HAP-1 (cell line): ENCODE data around the gene EFNA3.
"Not testable (repeated sequence)": the region's sequence is repeated elsewhere in the genome, so short reads cannot be mapped to it uniquely, and the experiment has no call there.

ENCODE experiments used
- DNase-seq, 2 experiments: peaks; one replicate each; pipeline ENCODE4 v3.0.0-alpha.2; 2016 to 2020; ENCODE audit warnings: low spot score in 2 of 2
- H3K27me3 ChIP-seq: fragments of 250-450 bp; sonication (Bioruptor Pico); 2 replicates; pipeline ENCODE4 v1.5.1; 2020; ENCODE audit warnings: low read depth, mild to moderate bottlenecking, moderate library complexity
- H3K36me3 ChIP-seq: fragments of 250-450 bp; sonication (Bioruptor Pico); replicated peaks from 2 replicates; pipeline ENCODE4 v1.5.1; 2020; ENCODE audit warnings: mild to moderate bottlenecking
- H3K4me1 ChIP-seq: fragments of 250-450 bp; sonication (Bioruptor Pico); 2 replicates; pipeline ENCODE4 v1.5.1; 2020; ENCODE audit warnings: mild to moderate bottlenecking
- H3K4me3 ChIP-seq: fragments of 250-450 bp; sonication (Bioruptor Pico); 2 replicates; pipeline ENCODE4 v1.5.1; 2020; ENCODE audit warnings: mild to moderate bottlenecking, moderate library complexity
- H3K9me3 ChIP-seq: fragments of 250-450 bp; sonication (Bioruptor Pico); 2 replicates; pipeline ENCODE4 v1.5.1; 2020; ENCODE audit warnings: mild to moderate bottlenecking, moderate library complexity
- in situ Hi-C: fragments of 300-500 bp; cut with MboI; formaldehyde crosslinking; loops from 3 replicates; pipeline ENCODE4 v1.14.3; 2020; ENCODE audit warnings: low sequenced_read_pairs, inconsistent platforms, mixed read lengths

EFNA3 gene

DNA sequence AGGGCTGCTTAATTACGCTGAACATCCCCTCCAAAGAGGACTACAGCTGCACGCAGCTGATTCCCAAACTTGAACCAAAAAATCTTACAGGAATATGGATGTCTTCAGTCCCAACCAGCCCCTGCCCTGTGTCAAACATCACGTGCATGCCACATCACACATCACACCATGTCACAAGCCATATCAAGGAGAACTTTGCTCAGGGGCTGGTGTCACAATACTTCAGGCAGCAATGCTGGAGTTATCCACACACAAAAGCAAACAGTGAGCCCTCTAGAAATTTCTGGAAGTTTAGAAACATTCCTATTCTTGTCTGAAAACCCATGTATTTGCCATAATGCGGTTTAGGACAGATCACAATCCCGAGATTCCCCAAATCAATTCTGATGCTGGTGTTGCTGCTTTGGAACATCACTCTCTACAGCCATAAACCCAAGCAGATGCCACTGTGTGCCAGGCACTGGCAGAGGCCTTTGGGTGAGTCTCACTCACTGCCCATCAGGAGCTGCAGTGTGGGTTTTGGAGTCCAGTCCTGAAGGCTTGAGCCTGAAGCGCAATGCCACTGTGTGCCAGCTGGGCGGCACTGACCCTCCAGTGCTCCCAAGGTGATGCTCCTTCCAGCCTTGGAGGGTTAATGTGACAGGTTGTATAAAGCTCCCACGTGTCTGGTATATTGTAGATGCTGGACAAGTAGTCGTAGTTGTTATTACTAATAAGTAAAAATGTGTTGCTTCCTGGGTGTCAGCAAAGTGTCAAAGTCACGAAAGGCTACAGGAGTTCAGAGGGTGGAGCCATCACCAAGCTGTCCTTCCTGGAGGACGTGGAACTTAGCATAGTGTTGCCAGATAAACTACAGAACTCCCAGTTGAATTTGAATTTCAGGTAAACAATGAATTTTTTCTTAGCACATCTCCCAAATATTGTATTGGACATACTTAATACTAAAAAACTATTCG is 28.9 kb downstream of the EFNA3 start:
- Histone ChIP-seq H3K4me3 (no peak overlapping the region), H3K36me3 (no peaks in the 10 kb centered on the region), H3K4me1 (no peaks in the 10 kb centered on the region), H3K9me3 (no peaks in the 10 kb centered on the region), H3K27me3 (no peaks in the 10 kb centered on the region)
- no peak for DNase-seq
- in situ Hi-C loops = no loop called here

DNA sequence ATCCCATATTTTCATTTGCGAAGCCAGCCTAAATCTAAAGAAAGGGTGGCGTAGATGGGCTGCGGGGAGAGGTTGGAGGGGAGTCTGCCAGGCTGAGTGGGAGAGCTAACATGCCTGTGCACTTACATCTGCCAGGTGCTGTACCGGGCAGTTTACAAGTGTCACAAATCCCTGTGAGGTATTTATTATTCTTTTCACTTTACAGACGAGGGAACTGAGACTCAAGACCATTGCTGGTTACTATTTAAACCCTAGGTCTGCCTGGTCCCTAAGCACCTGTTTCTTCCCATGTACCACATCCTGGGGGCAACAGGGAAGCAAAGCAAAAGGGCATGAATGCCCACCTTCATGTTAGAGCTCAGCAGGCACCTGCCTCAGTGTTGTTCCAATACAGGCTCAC is 29.7 kb downstream of the EFNA3 start:
- H3K9me3 ChIP-seq = no peaks in the 10 kb centered on the region
- no peak for DNase-seq
- in situ Hi-C loops = no loop called here

DNA sequence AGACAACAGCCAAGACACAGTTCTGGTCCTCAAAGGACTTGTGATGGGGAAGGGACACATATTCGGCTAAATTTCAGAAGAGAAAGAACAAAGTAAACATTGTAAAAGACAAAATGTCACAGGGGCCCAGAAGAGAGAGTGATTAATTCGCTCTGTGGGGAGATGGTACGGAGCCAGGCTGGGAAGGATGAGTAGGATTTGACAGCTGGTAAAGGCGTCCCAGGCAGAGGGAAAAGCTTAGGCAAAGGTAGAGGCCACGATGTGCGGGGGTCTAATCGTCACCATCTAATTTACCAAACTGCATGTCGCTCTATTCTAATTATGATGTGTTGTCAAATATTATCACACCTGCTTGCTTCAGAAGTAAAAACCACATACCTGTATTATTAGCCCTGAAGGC is 31.7 kb downstream of the EFNA3 start:
- in situ Hi-C loops = no loop called here
- Histone ChIP-seq H3K9me3 (no peaks in the 10 kb centered on the region), H3K4me3 (no peak overlapping the region), H3K27me3 (no peaks in the 10 kb centered on the region), H3K36me3 (no peaks in the 10 kb centered on the region), H3K4me1 (no peaks in the 10 kb centered on the region)
- DNase-seq = no peak

More for the DNA sequence above, 29.7 kb downstream of the EFNA3 start:
- no peaks in the 10 kb centered on the region for H3K27me3 ChIP-seq
- no peaks in the 10 kb centered on the region for H3K36me3 ChIP-seq
- H3K4me1 ChIP-seq = no peaks in the 10 kb centered on the region
- no peak overlapping the region for H3K4me3 ChIP-seq

DNA sequence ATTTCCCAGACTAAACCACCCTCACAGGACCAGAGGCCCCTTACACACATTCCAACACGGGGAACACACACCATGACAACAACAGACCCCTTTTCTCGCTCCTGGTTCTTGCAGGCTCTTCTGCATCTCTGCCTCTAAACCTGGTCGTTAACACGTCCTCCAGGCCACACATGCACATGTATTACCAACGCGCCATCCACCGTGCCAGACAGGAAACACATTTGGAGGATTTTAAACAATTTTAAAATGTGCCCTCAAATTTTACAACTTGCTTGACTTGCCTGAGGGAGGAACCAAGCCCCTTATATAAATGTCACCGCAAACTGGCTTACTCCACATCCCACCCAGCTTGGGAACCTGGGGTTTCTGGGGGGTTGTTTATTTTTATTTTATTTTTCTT is 32.2 kb downstream of the EFNA3 start:
- Histone ChIP-seq H3K4me3 (no peak overlapping the region), H3K36me3 (no peaks in the 10 kb centered on the region), H3K27me3 (no peaks in the 10 kb centered on the region), H3K9me3 (no peaks in the 10 kb centered on the region), H3K4me1 (no peaks in the 10 kb centered on the region)
- no peak for DNase-seq
- in situ Hi-C loops = no loop called here

DNA sequence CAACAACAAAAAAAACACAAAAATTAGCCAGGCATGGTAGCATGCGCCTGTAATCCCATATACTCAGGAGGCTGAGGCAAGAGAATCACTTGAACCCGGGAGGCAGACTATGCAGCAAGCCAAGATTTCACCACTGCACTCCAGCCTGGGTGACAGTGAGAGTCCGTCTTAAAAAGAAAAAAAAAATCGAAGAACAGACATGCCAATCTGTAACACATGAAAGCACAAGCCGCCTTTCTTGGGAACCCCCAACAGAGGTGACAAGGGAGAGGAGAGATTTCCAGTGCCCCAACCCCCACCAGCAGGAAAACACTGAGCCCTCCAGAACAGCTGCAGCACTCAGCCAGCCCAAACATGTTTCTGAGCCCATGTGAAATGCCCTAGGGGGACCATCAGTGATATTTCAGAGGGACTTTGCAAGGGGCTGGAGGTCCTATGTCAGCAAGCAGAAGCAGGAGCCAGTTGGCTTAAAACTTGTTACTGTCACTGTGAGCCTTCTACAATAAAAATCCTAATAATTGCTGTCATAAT is 34.9 kb downstream of the EFNA3 start:
- H3K4me3 ChIP-seq = no peak overlapping the region
- in situ Hi-C loops = no loop called here

DNA sequence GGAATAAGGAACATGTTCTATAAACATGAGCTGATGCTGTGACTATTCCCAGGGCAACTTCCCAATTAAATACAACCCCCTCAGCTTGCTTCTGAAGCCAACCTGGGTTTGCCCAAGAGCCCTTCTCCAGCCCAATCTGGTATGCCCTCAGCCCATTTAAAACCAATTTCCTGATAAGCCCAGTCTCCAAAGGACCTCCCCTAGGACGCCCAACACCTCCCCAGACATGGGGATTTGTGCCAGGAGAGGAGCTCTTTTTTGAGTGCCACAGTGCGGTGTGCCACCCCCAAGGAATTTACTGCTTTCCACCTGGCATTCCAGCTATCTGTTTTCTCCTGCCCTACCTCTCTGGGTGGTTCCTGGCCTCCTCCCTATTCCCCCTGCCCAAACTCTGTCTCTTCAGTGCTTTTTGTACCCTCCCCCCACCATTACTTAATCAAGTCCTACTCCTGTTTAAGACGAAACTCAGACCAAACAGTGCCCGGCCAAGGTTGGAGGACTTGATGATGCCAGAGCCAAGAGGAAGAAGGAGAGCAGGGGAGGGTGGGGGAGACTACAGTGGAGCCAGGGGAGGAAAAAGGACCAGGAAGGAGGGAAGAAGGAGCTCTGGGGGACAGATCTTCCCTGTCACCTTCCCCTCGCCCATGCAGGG is 37.6 kb downstream of the EFNA3 start:
- no peak for DNase-seq
- Histone ChIP-seq H3K36me3 (no peaks in the 10 kb centered on the region), H3K9me3 (no peaks in the 10 kb centered on the region), H3K27me3 (no peaks in the 10 kb centered on the region; the same call in 1 of the 2 replicates), H3K4me1 (no peaks in the 10 kb centered on the region), H3K4me3 (no peak overlapping the region)
- in situ Hi-C loops = no loop called here

More for the DNA sequence above, 34.9 kb downstream of the EFNA3 start:
- Histone ChIP-seq H3K27me3 (no peaks in the 10 kb centered on the region), H3K4me1 (no peaks in the 10 kb centered on the region), H3K36me3 (no peaks in the 10 kb centered on the region), H3K9me3 (no peaks in the 10 kb centered on the region)
- DNase-seq = no peak

DNA sequence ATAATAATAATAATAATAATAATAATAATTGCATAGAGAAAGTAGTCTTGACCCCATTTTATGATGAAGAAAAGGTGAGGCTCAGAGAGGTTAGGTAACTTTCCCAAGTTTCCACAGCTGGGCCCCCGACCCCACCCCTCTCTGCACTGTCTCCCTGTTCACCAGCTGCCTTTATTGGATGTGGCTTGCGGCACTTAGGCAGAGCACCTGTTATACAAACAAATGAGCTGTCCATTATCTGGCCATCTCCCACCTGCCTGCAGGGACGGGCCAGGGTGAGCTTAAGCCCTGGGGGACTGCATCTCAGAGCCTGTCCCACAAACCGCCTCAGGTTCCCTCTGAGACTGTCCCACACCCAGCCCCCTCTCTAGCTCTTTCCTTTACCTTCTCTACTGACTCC is 39.0 kb downstream of the EFNA3 start:
- no peaks in the 10 kb centered on the region for H3K9me3 ChIP-seq
- no peaks in the 10 kb centered on the region for H3K4me1 ChIP-seq
- no peaks in the 10 kb centered on the region; the same call in 1 of the 2 replicates for H3K27me3 ChIP-seq
- no peaks in the 10 kb centered on the region for H3K36me3 ChIP-seq
- in situ Hi-C loops = no loop called here
- no peak overlapping the region for H3K4me3 ChIP-seq
- DNase-seq = no peak

DNA sequence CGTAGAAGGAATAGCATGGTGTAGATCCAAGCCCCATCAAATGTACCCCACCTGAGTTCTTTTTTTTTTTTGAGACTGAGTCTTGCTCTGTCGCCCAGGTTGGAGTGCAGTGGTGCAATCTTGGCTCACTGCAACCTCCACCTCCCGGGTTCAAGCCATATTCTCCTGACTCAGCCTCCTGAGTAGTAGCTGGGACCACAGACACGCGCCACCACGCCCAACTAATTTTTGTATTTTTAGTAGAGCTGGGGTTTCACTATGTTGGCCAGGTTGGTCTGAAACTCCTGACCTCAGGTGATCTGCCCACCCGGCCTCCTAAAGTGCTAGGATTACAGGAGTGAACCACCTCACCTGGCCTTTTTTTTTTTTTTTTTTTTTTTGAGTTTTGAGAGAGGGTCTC is 39.5 kb downstream of the EFNA3 start:
- H3K9me3 ChIP-seq, H3K27me3 ChIP-seq, H3K4me3 ChIP-seq, in situ Hi-C loops, H3K4me1 ChIP-seq, DNase-seq, H3K36me3 ChIP-seq: not testable (repeated sequence)

DNA sequence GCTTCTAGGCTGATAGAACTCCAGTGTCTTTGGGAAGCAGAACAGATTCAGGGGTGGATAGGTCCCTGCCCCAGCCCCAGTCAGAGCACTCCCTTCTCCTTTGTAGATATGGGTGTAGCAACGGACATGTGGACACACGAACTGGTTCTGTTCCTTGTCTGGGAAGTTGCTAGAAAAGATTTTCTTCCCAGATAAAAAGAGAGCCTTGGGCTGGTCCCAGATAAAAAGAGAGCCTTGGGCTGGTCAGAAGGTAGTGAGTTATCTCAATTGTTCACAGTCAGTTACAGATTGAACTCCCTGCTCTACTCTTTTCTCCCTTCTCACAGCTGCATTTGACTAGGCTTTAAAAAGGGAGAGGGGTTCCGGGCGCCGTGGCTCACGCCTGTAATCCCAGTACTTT is 41.6 kb downstream of the EFNA3 start:
- in situ Hi-C loops = no loop called here
- peaks cover 2% of the 10 kb centered on the region; the same call in 1 of the 2 replicates for H3K4me1 ChIP-seq
- DNase-seq = no peak

DNA sequence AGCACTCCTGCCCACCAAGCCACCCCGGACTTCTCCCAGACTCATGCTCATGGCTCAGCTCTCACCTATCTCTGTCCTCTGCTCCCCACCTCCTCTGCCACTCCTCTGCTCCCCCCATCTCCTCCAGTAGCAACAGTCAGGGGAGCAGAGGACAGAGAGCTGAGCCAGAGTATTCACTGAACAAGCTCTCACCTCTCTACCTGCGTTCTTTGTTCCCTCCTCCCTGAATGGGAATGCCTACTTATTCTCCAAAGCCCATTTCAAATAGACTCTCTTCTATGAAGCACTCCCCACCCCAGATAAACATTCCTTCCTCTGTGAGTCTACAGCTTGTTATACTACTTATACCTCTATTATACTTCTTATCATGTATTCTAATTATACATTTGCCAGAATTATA is 42.6 kb downstream of the EFNA3 start:
- H3K9me3 ChIP-seq = no peaks in the 10 kb centered on the region
- H3K4me1 ChIP-seq = peaks cover 3% of the 10 kb centered on the region
- H3K4me3 ChIP-seq = no peak overlapping the region
- in situ Hi-C loops = no loop called here
- no peaks in the 10 kb centered on the region; the same call in 1 of the 2 replicates for H3K27me3 ChIP-seq
- H3K36me3 ChIP-seq = no peaks in the 10 kb centered on the region
- DNase-seq = no peak

More for the DNA sequence above, 41.6 kb downstream of the EFNA3 start:
- no peaks in the 10 kb centered on the region for H3K9me3 ChIP-seq
- H3K27me3 ChIP-seq = no peaks in the 10 kb centered on the region; the same call in 1 of the 2 replicates
- no peak overlapping the region for H3K4me3 ChIP-seq
- H3K36me3 ChIP-seq = no peaks in the 10 kb centered on the region

DNA sequence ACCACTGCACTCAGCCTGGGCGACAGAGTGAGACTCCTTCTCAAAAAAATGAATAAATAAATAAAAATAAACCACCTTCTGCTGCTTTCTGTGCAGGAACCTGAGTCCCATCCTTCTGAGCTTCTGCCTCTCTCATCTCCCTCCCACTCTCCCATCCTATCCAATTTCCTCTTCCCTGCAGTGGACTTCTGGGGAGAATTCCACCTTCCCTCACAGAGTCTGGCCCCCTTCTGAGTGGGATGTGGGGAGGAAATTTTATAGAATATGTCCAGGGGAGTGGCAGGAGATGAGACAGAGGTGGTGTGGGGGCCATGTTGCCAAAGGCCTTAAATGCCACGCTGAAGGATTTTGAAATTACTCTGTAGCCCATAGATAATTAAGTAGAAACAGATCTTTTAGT is 43.7 kb downstream of the EFNA3 start:
- in situ Hi-C loops = no loop called here
- Histone ChIP-seq H3K4me3 (no peak overlapping the region), H3K4me1 (peaks cover 14% of the 10 kb centered on the region), H3K9me3 (no peaks in the 10 kb centered on the region), H3K27me3 (no peaks in the 10 kb centered on the region; the same call in 1 of the 2 replicates), H3K36me3 (no peaks in the 10 kb centered on the region)
- no peak for DNase-seq

DNA sequence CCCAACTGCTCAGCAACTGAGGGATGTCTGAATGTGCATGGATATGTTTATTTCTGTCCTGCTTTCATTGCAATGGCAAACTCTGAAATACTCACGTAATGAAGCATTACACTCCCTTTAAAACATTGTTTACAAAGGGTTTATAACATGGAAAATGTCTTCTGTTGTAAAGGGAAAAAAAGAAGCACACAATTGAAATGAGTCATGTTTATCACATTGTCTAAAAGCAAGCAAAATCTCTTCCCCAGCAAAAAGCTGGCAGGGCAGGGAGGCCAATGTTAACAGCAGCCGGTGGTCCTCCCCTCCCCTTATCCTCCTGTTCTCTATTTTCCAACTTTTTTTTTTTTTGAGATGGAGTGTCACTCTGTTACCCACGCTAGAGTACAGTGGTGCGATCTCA is 45.2 kb downstream of the EFNA3 start:
- H3K4me1 ChIP-seq = peaks cover 23% of the 10 kb centered on the region
- no peaks in the 10 kb centered on the region for H3K9me3 ChIP-seq
- peak in 1 of 2 experiments; percentile 27 for DNase-seq
- H3K27me3 ChIP-seq = no peaks in the 10 kb centered on the region; the same call in 1 of the 2 replicates
- H3K4me3 ChIP-seq = no peak overlapping the region
- in situ Hi-C loops = no loop called here
- H3K36me3 ChIP-seq = no peaks in the 10 kb centered on the region

DNA sequence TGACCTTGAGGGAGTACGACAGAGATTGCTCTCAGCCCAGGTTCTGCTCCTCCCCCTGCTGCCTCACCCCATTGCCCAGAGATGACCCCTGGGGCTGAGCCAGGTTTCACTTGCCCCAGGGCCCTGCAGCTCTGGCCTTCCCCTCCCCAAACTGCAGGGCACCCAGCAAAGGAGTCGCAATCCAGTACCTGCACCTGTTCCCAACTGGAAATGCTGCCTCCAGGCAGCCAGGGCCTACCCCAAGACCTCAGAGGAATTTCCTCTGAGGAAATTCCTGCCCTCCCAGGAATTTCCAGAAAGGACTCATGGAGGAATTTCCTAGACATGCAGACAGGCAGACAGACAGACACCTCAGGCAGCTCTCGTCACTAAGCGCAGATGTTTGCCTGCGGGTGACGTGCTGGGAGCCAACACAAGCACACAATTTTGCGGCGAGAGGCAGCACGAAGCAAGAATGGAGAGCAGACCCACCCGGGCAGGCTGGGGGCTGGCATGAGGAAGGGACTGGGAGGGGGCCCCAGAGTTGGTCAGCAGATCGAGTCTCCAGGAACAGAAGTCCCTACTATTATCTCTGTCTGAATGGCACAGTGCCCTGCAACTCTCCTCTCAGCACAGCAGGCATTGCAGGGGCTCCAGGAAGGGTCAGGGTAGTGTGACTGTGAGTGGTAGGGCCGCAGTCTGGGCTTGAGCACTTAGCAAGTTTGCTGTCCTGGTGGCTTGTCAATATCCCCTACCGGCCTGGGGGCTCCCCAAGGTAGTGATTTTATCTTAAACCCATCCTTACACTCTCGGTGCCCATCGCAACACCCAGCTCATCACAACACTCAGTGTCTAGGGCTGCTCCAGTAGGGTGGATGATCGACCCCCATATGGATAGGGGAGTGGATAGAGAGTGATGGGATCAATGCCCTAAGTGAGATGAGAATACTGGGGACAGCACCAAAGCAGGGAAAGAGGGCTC is 46.1 kb downstream of the EFNA3 start:
- Histone ChIP-seq H3K4me1 (peaks cover 28% of the 10 kb centered on the region), H3K27me3 (no peaks in the 10 kb centered on the region; the same call in 1 of the 2 replicates), H3K36me3 (no peaks in the 10 kb centered on the region), H3K4me3 (no peak overlapping the region), H3K9me3 (no peaks in the 10 kb centered on the region)
- in situ Hi-C loops = no loop called here
- no peak for DNase-seq
